Dermis lymphatic vessel endothelial cell (primary cell): ENCODE data around the gene PLEKHG3. TPM values are rescaled to one million over a fixed set of nuclear protein-coding genes. Genes with fewer than 3 reads are reported as not detected.

Experiments used
- total RNA-seq: library from RNA; depleted of rRNA; stranded (reverse); fragments of >200 nt; gene quantifications from 2 replicates; pipeline ENCODE4 v1.2.1, GENCODE V29; 2014

The PLEKHG3 gene
- 6.1 and 11.0 TPM in 2 replicates for total RNA-seq

DNA sequence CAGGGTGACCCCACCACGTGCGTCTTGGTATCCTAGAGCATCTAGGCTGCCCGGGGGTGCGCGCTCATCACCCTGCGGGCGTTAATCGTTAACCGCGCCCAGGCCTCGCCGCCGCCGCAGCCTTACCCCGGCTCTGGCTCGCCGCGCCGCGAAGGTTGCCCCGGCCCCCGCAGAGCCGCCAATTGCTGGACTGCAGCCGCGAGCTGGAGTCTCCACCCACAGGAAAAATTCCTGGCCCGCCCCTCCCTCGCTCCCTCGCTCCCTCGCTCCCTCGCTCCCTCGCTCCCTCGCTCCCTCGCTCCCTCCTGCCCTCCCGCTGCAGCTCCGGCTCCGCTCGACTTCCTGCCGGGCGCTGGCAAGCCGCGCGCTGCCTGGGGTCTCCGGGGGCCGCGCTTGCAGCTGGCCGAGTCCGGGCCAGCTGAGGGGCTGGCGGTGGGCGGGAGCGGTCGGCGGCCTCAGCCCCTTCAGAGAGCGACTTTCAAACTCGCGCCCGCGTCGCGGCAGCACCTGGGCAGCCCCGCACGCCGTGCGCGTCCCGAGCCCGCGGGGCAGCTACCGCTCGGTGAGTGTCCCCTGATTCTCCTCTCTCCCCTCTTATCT is at the start of gene PLEKHG3:
PLEKHG3 (plus strand) TSS at position 282 of the 600 bp plus-strand sequence. CDS start 23,208 bp downstream, outside the sequence.

Other genes starting within 250 kb of the PLEKHG3 start
- gene AKAP5, start 238.9 kb upstream of the PLEKHG3 start, total RNA-seq = 0.09 and 0.11 TPM in 2 replicates
- gene ZBTB25, start 200.6 kb upstream of the PLEKHG3 start, total RNA-seq = 3.3 and 4.2 TPM in 2 replicates
- 45.7 and 60.2 TPM in 2 replicates for gene ZBTB1, start 199.7 kb upstream of the PLEKHG3 start, total RNA-seq
- gene HSPA2, start 163.7 kb upstream of the PLEKHG3 start, total RNA-seq = 2.3 and 7.2 TPM in 2 replicates
- gene PPP1R36, start 154.5 kb upstream of the PLEKHG3 start, total RNA-seq = 0.54 and 0.60 TPM in 2 replicates
- under 0.01 TPM in 2 replicates for gene SPTB, start 175.5 kb downstream of the PLEKHG3 start, total RNA-seq
- 36.0 and 64.4 TPM in 2 replicates for gene CHURC1, start 210.0 kb downstream of the PLEKHG3 start, total RNA-seq
- gene GPX2, start 238.3 kb downstream of the PLEKHG3 start, total RNA-seq = not detected in 2 replicates